Measurements from ENCODE around the gene CFAP107. TPM values are rescaled to one million over a fixed set of nuclear protein-coding genes. Genes with fewer than 3 reads are reported as not detected.

CFAP107 gene
- total and polyA plus RNA-seq, 2 donors from 2014 or later, result not detected

DNA sequence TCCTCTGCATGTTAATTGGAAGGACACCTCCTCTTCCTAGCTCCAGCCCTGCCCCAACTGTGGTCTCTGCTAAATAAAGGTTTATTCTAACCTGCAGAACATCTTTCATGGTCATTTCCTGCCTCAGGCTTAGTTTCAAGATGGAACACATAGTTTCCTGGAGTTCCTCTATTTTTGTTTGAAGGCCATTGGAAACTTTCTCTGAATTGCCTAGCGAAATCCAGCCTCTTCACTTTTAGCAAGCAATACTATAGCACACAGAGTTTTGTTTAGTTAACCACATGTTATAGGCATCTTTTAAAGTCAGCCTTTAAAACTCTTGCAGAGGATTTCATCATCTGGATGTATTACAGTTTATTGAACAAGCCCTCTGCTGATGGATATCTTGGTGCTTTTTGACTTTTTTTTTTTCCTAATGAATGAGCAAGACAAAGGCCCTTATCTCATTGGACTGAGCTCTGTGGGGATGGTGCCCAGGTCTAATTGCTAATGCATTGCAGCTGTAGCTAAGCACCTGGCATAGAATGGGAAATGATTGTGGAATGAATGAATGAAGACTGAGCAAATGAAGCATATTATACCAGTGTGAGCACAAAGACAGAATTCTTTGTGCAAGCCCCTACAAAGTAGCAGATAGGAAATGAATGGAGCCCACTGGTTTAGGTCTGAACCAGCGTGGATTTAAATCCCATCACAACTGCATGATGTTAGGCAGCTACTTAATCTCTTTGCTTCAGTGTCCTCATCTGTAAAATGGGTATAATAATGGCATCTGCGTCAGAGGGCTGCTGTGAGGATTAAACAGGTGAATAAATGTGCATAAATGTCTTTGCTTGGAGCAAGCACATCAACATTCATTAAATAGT lies 641 bp upstream of the CFAP107 start:
- DNase-seq, result no peak
- no peak overlapping the region for H3K4me3 ChIP-seq (ENCODE audit: low read length in 3 of 3)
- no peak overlapping the region for H3K27ac ChIP-seq (ENCODE audit: low read depth in 2 of 2, low read length in 2 of 2)
- H3K9me3 ChIP-seq (ENCODE audit: control insufficient read depth in 2 of 3, insufficient read depth in 1 of 3, low read length in 3 of 3), result peaks cover 0 to 20% (median 4%) of the 10 kb centered on the region in 3 donors
- FAIRE-seq, result no peak
- no peaks in the 10 kb centered on the region for H3K27me3 ChIP-seq (ENCODE audit: control insufficient read depth, insufficient read depth, low read length)
- H3K4me1 ChIP-seq (ENCODE audit: control insufficient read depth in 2 of 3, insufficient read depth in 2 of 3, low read depth in 1 of 3, low read length in 3 of 3), result no peaks in the 10 kb centered on the region
- intact Hi-C loops (cut with DNase I), result no loop called here
- H3K9ac ChIP-seq (ENCODE audit: low read length in 3 of 3), result no peak overlapping the region
- TF ChIP-seq, protein P1, sequence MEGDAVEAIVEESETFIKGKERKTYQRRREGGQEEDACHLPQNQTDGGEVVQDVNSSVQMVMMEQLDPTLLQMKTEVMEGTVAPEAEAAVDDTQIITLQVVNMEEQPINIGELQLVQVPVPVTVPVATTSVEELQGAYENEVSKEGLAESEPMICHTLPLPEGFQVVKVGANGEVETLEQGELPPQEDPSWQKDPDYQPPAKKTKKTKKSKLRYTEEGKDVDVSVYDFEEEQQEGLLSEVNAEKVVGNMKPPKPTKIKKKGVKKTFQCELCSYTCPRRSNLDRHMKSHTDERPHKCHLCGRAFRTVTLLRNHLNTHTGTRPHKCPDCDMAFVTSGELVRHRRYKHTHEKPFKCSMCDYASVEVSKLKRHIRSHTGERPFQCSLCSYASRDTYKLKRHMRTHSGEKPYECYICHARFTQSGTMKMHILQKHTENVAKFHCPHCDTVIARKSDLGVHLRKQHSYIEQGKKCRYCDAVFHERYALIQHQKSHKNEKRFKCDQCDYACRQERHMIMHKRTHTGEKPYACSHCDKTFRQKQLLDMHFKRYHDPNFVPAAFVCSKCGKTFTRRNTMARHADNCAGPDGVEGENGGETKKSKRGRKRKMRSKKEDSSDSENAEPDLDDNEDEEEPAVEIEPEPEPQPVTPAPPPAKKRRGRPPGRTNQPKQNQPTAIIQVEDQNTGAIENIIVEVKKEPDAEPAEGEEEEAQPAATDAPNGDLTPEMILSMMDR (IDR thresholded peaks at IDR 0.05; ENCODE audit: borderline replicate concordance, extremely low read depth, insufficient read depth), result no peak
- H3K36me3 ChIP-seq (ENCODE audit: control insufficient read depth in 2 of 3, insufficient read depth in 3 of 3, low read length in 3 of 3), result no peaks in the 10 kb centered on the region

DNA sequence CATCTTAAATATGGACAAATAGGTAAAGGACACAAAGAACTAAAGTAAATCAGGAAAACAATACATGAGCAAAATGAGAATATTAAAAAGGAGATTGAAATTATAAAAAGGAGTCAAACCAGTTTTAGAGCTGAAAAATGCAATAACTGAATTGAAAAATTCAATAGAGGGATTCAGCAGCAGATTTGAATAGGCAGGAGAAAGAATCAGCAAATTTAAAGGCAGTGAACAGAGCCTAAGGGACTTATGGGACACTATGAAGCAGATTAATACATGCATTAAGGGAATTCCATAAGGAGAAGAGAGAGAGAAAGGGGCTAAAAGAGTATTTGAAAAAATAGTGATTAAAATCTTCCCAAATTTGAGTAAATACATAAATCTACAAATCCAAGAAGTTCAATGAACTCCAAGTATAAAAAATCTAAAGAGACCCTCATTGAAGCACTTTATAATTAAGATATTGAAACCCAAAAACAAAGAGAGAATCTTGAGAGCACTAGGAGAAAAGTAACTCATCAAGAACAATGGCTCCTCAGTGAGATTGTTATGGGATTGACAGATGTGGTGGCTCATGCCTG lies 2.9 kb downstream of the CFAP107 start:
- FAIRE-seq, result no peak
- DNase-seq, result no peak
- TF ChIP-seq, protein P1 (IDR thresholded peaks at IDR 0.05; ENCODE audit: borderline replicate concordance, extremely low read depth, insufficient read depth), result no peak
- Histone ChIP-seq H3K4me1 (ENCODE audit: control insufficient read depth in 2 of 3, insufficient read depth in 2 of 3, low read depth in 1 of 3, low read length in 3 of 3) (no peaks in the 10 kb centered on the region), H3K27ac (ENCODE audit: low read depth in 2 of 2, low read length in 2 of 2) (no peak overlapping the region), H3K9me3 (ENCODE audit: control insufficient read depth in 2 of 3, insufficient read depth in 1 of 3, low read length in 3 of 3) (peaks cover 0 to 21% (median 5%) of the 10 kb centered on the region in 3 donors), H3K9ac (ENCODE audit: low read length in 3 of 3) (no peak overlapping the region), H3K27me3 (ENCODE audit: control insufficient read depth, insufficient read depth, low read length) (no peaks in the 10 kb centered on the region), H3K4me3 (ENCODE audit: low read length in 3 of 3) (no peak overlapping the region), H3K36me3 (ENCODE audit: control insufficient read depth in 2 of 3, insufficient read depth in 3 of 3, low read length in 3 of 3) (no peaks in the 10 kb centered on the region)
- intact Hi-C loops (cut with DNase I), result no loop called here

DNA sequence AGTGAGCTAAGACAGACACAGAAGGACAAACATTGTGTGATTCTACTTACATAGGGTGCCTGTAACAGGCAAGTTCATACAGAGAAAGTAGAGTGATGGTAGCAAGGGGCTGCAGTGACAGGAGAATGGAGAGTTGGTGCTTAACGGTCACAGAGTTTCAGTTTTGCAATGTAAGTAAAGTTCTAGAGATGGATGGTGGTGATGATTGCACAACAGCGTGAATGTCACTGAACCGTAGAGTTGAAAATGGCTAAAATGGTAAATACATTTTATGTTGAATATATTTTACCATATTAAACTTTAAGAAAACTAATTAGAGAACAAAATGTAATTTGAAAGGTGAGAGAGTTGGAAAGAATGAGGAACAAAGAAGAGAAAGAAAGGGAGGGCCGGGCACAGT lies 8.7 kb downstream of the CFAP107 start:
- H3K27me3 ChIP-seq (ENCODE audit: control insufficient read depth, insufficient read depth, low read length), result no peaks in the 10 kb centered on the region
- intact Hi-C loops (cut with DNase I), result no loop called here
- no peak overlapping the region for H3K9ac ChIP-seq (ENCODE audit: low read length in 3 of 3)
- TF ChIP-seq, protein P1 (IDR thresholded peaks at IDR 0.05; ENCODE audit: borderline replicate concordance, extremely low read depth, insufficient read depth), result no peak
- no peak for DNase-seq
- H3K4me1 ChIP-seq (ENCODE audit: control insufficient read depth in 2 of 3, insufficient read depth in 2 of 3, low read depth in 1 of 3, low read length in 3 of 3), result no peaks in the 10 kb centered on the region
- no peak overlapping the region for H3K27ac ChIP-seq (ENCODE audit: low read depth in 2 of 2, low read length in 2 of 2)
- no peak overlapping the region for H3K4me3 ChIP-seq (ENCODE audit: low read length in 3 of 3)
- H3K36me3 ChIP-seq (ENCODE audit: control insufficient read depth in 2 of 3, insufficient read depth in 3 of 3, low read length in 3 of 3), result no peaks in the 10 kb centered on the region
- H3K9me3 ChIP-seq (ENCODE audit: control insufficient read depth in 2 of 3, insufficient read depth in 1 of 3, low read length in 3 of 3), result peaks cover 0 to 5% (median 3%) of the 10 kb centered on the region in 3 donors
- no peak for FAIRE-seq

All from kidney (tissue), 14 donors.